HL-60 (cell line): ENCODE measurements around the gene SLC6A7.

Experiments
- DNase-seq, 2 experiments: peaks; one replicate each; pipeline ENCODE4 v3.0.0-alpha.2; 2010 to 2020; ENCODE audit warnings: low read depth in 1 of 2, low spot score in 1 of 2
- H3K27ac ChIP-seq: fragments of 250-450 bp; sonication (Bioruptor Pico); replicated peaks from 2 replicates; pipeline ENCODE4 v1.5.1; 2020; ENCODE audit warnings: mild to moderate bottlenecking, moderate library complexity
- H3K27me3 ChIP-seq: fragments of 250-450 bp; sonication (Bioruptor Pico); 2 replicates; pipeline ENCODE4 v1.5.1; 2021; ENCODE audit warnings: mild to moderate bottlenecking, moderate library complexity; ENCODE audit not compliant: insufficient read depth, poor library complexity, severe bottlenecking
- H3K4me3 ChIP-seq: replicated peaks from 2 replicates; pipeline ENCODE4 v1.5.1; 2011; ENCODE audit warnings: mild to moderate bottlenecking, control low read depth, low read length; ENCODE audit not compliant: insufficient read depth
- GABPA ChIP-seq: IDR thresholded peaks from 2 replicates; pipeline ENCODE4 v1.6.1; 2012; ENCODE audit warnings: low read depth
- POLR2AphosphoS5 ChIP-seq: IDR thresholded peaks from 2 replicates; pipeline ENCODE4 v1.6.1; 2012; ENCODE audit warnings: low read depth
- SPI1 ChIP-seq: IDR thresholded peaks from 2 replicates; pipeline ENCODE4 v1.6.1; 2012; ENCODE audit warnings: low read depth, mild to moderate bottlenecking, borderline replicate concordance
- TF ChIP-seq, protein P1 (sequence below): IDR thresholded peaks from 2 replicates; pipeline ENCODE4 v1.6.1; 2012; ENCODE audit warnings: low read depth; ENCODE audit not compliant: insufficient replicate concordance
- TF ChIP-seq, protein P2 (sequence below): IDR thresholded peaks from one replicate; pipeline ENCODE4 v1.5.1; 2011; ENCODE audit warnings: low read length, control low read depth, inconsistent platforms; ENCODE audit not compliant: insufficient read depth

SLC6A7 gene

DNA sequence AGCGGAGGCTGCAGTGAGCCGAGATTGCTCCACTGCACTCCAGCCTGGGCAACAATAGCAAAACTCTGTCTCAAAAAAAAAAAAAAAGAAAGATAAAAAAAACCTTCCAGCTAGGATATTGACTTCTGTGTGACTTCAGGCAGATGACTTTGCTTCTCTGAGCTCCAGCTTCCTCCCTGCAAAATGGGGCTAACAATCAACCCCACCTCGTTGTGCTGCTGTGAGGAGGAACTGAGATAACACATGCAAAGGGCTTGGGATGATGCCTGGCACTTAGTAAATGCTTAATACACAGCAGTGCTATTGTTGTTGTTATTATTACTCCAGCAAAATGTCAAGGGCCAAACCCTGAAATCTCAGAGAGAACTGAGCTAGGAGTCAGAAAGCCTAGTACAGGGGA is 26.8 kb upstream of the SLC6A7 start:
- Histone ChIP-seq H3K27ac (no peak overlapping the region), H3K4me3 (no peak overlapping the region)
- TF ChIP-seq, protein P1, sequence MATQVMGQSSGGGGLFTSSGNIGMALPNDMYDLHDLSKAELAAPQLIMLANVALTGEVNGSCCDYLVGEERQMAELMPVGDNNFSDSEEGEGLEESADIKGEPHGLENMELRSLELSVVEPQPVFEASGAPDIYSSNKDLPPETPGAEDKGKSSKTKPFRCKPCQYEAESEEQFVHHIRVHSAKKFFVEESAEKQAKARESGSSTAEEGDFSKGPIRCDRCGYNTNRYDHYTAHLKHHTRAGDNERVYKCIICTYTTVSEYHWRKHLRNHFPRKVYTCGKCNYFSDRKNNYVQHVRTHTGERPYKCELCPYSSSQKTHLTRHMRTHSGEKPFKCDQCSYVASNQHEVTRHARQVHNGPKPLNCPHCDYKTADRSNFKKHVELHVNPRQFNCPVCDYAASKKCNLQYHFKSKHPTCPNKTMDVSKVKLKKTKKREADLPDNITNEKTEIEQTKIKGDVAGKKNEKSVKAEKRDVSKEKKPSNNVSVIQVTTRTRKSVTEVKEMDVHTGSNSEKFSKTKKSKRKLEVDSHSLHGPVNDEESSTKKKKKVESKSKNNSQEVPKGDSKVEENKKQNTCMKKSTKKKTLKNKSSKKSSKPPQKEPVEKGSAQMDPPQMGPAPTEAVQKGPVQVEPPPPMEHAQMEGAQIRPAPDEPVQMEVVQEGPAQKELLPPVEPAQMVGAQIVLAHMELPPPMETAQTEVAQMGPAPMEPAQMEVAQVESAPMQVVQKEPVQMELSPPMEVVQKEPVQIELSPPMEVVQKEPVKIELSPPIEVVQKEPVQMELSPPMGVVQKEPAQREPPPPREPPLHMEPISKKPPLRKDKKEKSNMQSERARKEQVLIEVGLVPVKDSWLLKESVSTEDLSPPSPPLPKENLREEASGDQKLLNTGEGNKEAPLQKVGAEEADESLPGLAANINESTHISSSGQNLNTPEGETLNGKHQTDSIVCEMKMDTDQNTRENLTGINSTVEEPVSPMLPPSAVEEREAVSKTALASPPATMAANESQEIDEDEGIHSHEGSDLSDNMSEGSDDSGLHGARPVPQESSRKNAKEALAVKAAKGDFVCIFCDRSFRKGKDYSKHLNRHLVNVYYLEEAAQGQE, result no peak
- TF ChIP-seq POLR2AphosphoS5 (no peak), GABPA (no peak), SPI1 (no peak)
- TF ChIP-seq, protein P2, sequence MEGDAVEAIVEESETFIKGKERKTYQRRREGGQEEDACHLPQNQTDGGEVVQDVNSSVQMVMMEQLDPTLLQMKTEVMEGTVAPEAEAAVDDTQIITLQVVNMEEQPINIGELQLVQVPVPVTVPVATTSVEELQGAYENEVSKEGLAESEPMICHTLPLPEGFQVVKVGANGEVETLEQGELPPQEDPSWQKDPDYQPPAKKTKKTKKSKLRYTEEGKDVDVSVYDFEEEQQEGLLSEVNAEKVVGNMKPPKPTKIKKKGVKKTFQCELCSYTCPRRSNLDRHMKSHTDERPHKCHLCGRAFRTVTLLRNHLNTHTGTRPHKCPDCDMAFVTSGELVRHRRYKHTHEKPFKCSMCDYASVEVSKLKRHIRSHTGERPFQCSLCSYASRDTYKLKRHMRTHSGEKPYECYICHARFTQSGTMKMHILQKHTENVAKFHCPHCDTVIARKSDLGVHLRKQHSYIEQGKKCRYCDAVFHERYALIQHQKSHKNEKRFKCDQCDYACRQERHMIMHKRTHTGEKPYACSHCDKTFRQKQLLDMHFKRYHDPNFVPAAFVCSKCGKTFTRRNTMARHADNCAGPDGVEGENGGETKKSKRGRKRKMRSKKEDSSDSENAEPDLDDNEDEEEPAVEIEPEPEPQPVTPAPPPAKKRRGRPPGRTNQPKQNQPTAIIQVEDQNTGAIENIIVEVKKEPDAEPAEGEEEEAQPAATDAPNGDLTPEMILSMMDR, result no peak

DNA sequence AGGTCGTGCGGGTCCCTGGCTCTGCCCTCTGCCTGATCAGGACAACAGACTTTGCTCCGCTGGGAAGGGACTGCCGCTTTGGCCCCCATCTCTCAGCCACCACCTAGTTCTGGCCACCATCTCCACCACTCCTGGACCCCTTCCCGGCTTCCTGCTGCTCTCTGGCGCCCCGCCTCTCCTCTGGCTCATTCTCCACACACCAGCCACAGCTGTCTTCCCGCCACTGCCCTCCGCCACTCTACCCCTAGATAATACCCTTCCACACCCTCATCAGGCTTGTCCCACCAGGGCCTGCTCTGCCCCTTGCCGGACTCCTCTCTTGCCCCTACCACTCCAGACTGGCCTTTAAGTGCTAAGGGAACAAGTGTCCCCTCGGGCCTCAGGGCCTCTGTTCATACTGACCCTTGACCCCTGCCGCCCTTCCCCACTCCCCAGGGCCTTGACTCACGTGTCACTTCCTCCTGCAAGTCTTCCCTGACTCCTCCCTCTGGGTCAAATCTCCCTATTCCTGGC is 26.3 kb upstream of the SLC6A7 start:
- no peak for DNase-seq
- TF ChIP-seq, protein P1, result no peak
- TF ChIP-seq GABPA (no peak), POLR2AphosphoS5 (no peak), SPI1 (no peak)
- TF ChIP-seq, protein P2, result no peak
- H3K27ac ChIP-seq, result no peak overlapping the region
- H3K27me3 ChIP-seq, result no peaks in the 10 kb centered on the region
- H3K4me3 ChIP-seq, result no peak overlapping the region

More for the DNA sequence above, 26.8 kb upstream of the SLC6A7 start:
- no peak for DNase-seq
- no peaks in the 10 kb centered on the region for H3K27me3 ChIP-seq

DNA sequence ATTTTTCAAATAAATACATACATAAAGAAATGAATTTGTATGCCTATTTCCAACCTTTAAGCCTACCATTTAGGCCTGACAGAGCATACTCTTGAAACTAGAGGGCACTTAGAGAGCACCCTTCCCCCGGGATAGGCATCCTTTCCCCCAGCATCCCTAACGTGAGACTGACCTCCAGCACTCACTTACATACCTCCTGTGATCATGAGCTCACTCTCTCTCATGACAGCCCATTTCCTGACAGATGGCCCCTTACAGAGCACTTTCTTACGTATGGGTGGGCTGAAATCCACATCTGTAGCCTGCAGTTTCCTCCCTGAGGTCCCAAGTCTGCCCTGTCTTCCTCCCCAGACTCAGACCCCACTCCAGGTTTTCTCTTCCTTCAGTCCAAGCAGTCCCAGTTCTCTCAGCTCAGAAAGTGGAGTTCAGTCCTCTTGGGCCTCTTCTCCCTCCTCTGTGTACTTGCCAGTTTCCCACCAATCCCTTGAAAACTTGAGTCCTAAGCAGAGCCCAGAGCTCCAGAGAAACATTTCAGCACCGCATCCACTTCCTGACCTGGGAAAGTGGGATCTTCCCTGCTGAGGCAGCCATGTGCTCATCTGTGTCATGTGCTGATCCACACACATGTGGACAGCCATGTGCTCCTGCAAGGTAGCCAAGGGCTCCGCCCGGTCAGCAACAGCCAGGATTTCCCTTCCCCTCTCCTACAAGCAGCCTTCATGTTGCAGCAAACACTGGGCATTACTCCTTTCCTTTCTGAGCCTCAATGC is 25.5 kb upstream of the SLC6A7 start:
- Histone ChIP-seq H3K27me3 (no peaks in the 10 kb centered on the region), H3K27ac (no peak overlapping the region), H3K4me3 (no peak overlapping the region)
- TF ChIP-seq POLR2AphosphoS5 (no peak), SPI1 (no peak), GABPA (no peak)
- TF ChIP-seq, protein P1, result no peak
- TF ChIP-seq, protein P2, result no peak
- DNase-seq, result no peak
